ENCODE results near the gene ZNF618. TPM values are rescaled to one million over a fixed set of nuclear protein-coding genes. Genes with fewer than 3 reads are reported as not detected.

The ZNF618 gene
- polyA plus RNA-seq, 1 of the 3 experiments (the other 2 are of a cell fraction) = 6.2 TPM

- peaks cover 88% of the 10 kb centered on the region for H3K79me2 ChIP-seq (ENCODE audit: insufficient read depth)
- no peaks in the 10 kb centered on the region for H3K9me2 ChIP-seq
- peaks cover under 1 to 9% of the 10 kb centered on the region in 2 experiments; a peak in 3 of 4 replicates for H3K4me1 ChIP-seq (ENCODE audit: control insufficient read depth in 1 of 2, insufficient read depth in 2 of 2, low read depth in 1 of 2, low read length in 1 of 2)
- H3K4me3 ChIP-seq (ENCODE audit: low read depth in 2 of 2, low read length in 1 of 2) = no peak overlapping the region
- H3K27ac ChIP-seq (ENCODE audit: low read depth in 2 of 2, low read length in 1 of 2) = no peak overlapping the region
- H4K20me1 ChIP-seq (ENCODE audit: insufficient read depth) = 0 out of 2 replicates have a peak, but pooled peaks cover 3% of the 10 kb centered on the region
- H3K27me3 ChIP-seq (ENCODE audit: insufficient read depth) = no peaks in the 10 kb centered on the region
- peaks cover 18% of the 10 kb centered on the region for H3K9me3 ChIP-seq
- 60% methylated on average over 1 of the region's 1 CpG for WGBS (ENCODE audit: low lambda C conversion rate)
- H3K4me2 ChIP-seq = no peak overlapping the region
- peaks cover 9% of the 10 kb centered on the region for H3F3A ChIP-seq (replicated peaks; ENCODE audit: insufficient read depth)
- no peak overlapping the region for H3K9ac ChIP-seq
- H3K36me3 ChIP-seq (replicated peaks in 1 of 2; ENCODE audit: control insufficient read depth in 1 of 2, insufficient read depth in 2 of 2, low read length in 1 of 2) = peaks cover 6 to 21% of the 10 kb centered on the region in 2 experiments
- ChIA-PET CTCF (no interaction called here), POLR2A (no interaction called here)
- H2AFZ ChIP-seq (ENCODE audit: low read depth) = no peak overlapping the region
- no peak for TF ChIP-seq GATA2 (CRISPR knock-in tag; IDR thresholded peaks at IDR 0.05)
- TF ChIP-seq CTCF (IDR thresholded peaks at IDR 0.05) = no peak
- no peak for TF ChIP-seq MXI1 (IDR thresholded peaks at IDR 0.05; ENCODE audit: low read depth, low read length)
- TF ChIP-seq TEAD4 (IDR thresholded peaks at IDR 0.05; ENCODE audit: borderline replicate concordance, insufficient read depth) = no peak
- TF ChIP-seq MAX (IDR thresholded peaks at IDR 0.05; ENCODE audit: low read depth) = no peak
- TF ChIP-seq FOSL2 (IDR thresholded peaks at IDR 0.05; ENCODE audit: borderline replicate concordance, low read depth) = no peak
- no peak for TF ChIP-seq SMC3 (IDR thresholded peaks at IDR 0.05; ENCODE audit: low read depth, low read length)
- no peak for TF ChIP-seq JUND (IDR thresholded peaks at IDR 0.05)
- no peak for TF ChIP-seq ELF1 (IDR thresholded peaks at IDR 0.05)
- no peak for TF ChIP-seq CHD2 (IDR thresholded peaks at IDR 0.05; ENCODE audit: low read length, partially characterized antibody)
- no peak for TF ChIP-seq NRF1 (IDR thresholded peaks at IDR 0.05; ENCODE audit: low read depth, low read length)
- no peak for TF ChIP-seq RFX5 (IDR thresholded peaks at IDR 0.05; ENCODE audit: low read length)
- no peak for TF ChIP-seq EP300 (IDR thresholded peaks at IDR 0.05; ENCODE audit: borderline replicate concordance in 1 of 2, low read depth in 1 of 2, low read length in 1 of 2)
- no peak for TF ChIP-seq USF2 (IDR thresholded peaks at IDR 0.05; ENCODE audit: borderline replicate concordance, low read depth, low read length)
- TF ChIP-seq TCF12 (IDR thresholded peaks at IDR 0.05) = no peak
- no peak for DNase-seq
These were observed 50.1 kb downstream of the ZNF618 start for GRCh38 chr9:113926211-113926610.

- no peaks in the 10 kb centered on the region for H3K27me3 ChIP-seq (ENCODE audit: insufficient read depth)
- peaks cover 8% of the 10 kb centered on the region; the same call in 1 of the 2 replicates for H4K20me1 ChIP-seq (ENCODE audit: insufficient read depth)
- TF ChIP-seq IRF3 (IDR thresholded peaks at IDR 0.05; ENCODE audit: low read depth, low read length) (no peak), MEF2A (IDR thresholded peaks at IDR 0.05; ENCODE audit: borderline replicate concordance, low read depth) (no peak), CTCF (IDR thresholded peaks at IDR 0.05) (no peak), EZH2phosphoT487 (IDR thresholded peaks at IDR 0.05; ENCODE audit: borderline replicate concordance, low read depth) (no peak), RAD21 (IDR thresholded peaks at IDR 0.05; ENCODE audit: low read length) (no peak), CHD2 (IDR thresholded peaks at IDR 0.05; ENCODE audit: low read length, partially characterized antibody) (no peak), GATA2 (CRISPR knock-in tag; IDR thresholded peaks at IDR 0.05) (no peak), SIN3A (IDR thresholded peaks at IDR 0.05; ENCODE audit: borderline replicate concordance, low read depth, low read length) (no peak), USF2 (IDR thresholded peaks at IDR 0.05; ENCODE audit: borderline replicate concordance, low read depth, low read length) (no peak), TAF1 (IDR thresholded peaks at IDR 0.05; ENCODE audit: borderline replicate concordance, low read depth, low read length) (no peak), MXI1 (IDR thresholded peaks at IDR 0.05; ENCODE audit: low read depth, low read length) (no peak)
- H3K4me2 ChIP-seq = no peak overlapping the region
- peaks cover 4 to 21% of the 10 kb centered on the region in 2 experiments for H3K36me3 ChIP-seq (replicated peaks in 1 of 2; ENCODE audit: control insufficient read depth in 1 of 2, insufficient read depth in 2 of 2, low read length in 1 of 2)
- no peak overlapping the region for H3K9ac ChIP-seq
- no peaks in the 10 kb centered on the region for H3K9me2 ChIP-seq
- H3K4me3 ChIP-seq (ENCODE audit: low read depth in 2 of 2, low read length in 1 of 2) = no peak overlapping the region
- H2AFZ ChIP-seq (ENCODE audit: low read depth) = no peak overlapping the region
- H3K4me1 ChIP-seq (ENCODE audit: control insufficient read depth in 1 of 2, insufficient read depth in 2 of 2, low read depth in 1 of 2, low read length in 1 of 2) = peaks cover 0 to 9% of the 10 kb centered on the region in 2 experiments; a peak in 3 of 4 replicates
- CTCF ChIA-PET = no interaction called here
- H3F3A ChIP-seq (replicated peaks; ENCODE audit: insufficient read depth) = peaks cover 9% of the 10 kb centered on the region
- H3K9me3 ChIP-seq = peaks cover 18% of the 10 kb centered on the region
- WGBS (ENCODE audit: low lambda C conversion rate) = 89% methylated on average over 2 of the region's 2 CpGs
- H3K79me2 ChIP-seq (ENCODE audit: insufficient read depth) = peaks cover 94% of the 10 kb centered on the region
- no peak for DNase-seq
- no peak overlapping the region for H3K27ac ChIP-seq (ENCODE audit: low read depth in 2 of 2, low read length in 1 of 2)
- POLR2A ChIA-PET = no interaction called here
These were observed 51.2 kb downstream of the ZNF618 start for GRCh38 chr9:113927277-113927676.
